ENCODE data around the gene CREBRF. TPM values are rescaled to one million over a fixed set of nuclear protein-coding genes. Genes with fewer than 3 reads are reported as not detected.

The CREBRF gene
- total and polyA plus RNA-seq, 9 of the 15 experiments (the other 6 are each of a cell fraction or from before 2014, with no cell fraction given): 1.1 to 4.9 (median 2.9) TPM

- TF ChIP-seq LEF1 (IDR thresholded peaks at IDR 0.05) (0 out of 2 replicates have a peak, but pooled peaks have one; percentile 37), STAT5A (IDR thresholded peaks at IDR 0.05; ENCODE audit: borderline replicate concordance, low read length) (peak; percentile 39; the same call in 1 of the 2 replicates), NR2C1 (IDR thresholded peaks at IDR 0.05) (peak; percentile 40), NR2C1 (tag; IDR thresholded peaks at IDR 0.05) (peak; percentile 52), RCOR1 (IDR thresholded peaks at IDR 0.05; ENCODE audit: borderline replicate concordance in 1 of 2, low read depth in 2 of 2, low read length in 2 of 2) (peak in 1 of 2 experiments; percentile 84; a peak in 2 of 4 replicates), ARHGAP35 (IDR thresholded peaks at IDR 0.05; ENCODE audit: partially characterized antibody) (no peak), POLR2B (IDR thresholded peaks at IDR 0.05; ENCODE audit: low read depth, partially characterized antibody) (peak; percentile 45), POLR3A (IDR thresholded peaks at IDR 0.05; ENCODE audit: borderline replicate concordance, extremely low read depth, insufficient read depth, insufficient read length) (no peak), NELFE (IDR thresholded peaks at IDR 0.05; ENCODE audit: insufficient read depth, insufficient read length) (no peak), ZBED1 (IDR thresholded peaks at IDR 0.05) (peak; percentile 19; the same call in 1 of the 2 replicates), XRCC4 (IDR thresholded peaks at IDR 0.05; ENCODE audit: extremely low read depth, insufficient read depth, insufficient read length) (no peak), MCM3 (IDR thresholded peaks at IDR 0.05) (no peak), MYC (IDR thresholded peaks at IDR 0.05; ENCODE audit: low read depth, low read length) (peak; percentile 90), MYC (CRISPR knock-in tag; IDR thresholded peaks at IDR 0.05; ENCODE audit: borderline replicate concordance, low read depth) (no peak), HNRNPLL (IDR thresholded peaks at IDR 0.05; ENCODE audit: low read depth, low read length, poor library complexity, severe bottlenecking) (no peak), MAX (CRISPR knock-in tag; IDR thresholded peaks at IDR 0.05) (peak; percentile 74), KLF10 (CRISPR knock-in tag; IDR thresholded peaks at IDR 0.05) (no peak), SREBF2 (CRISPR knock-in tag; IDR thresholded peaks at IDR 0.05) (no peak), ELF1 (tag; IDR thresholded peaks at IDR 0.05) (peak; percentile 80), SRSF1 (IDR thresholded peaks at IDR 0.05; ENCODE audit: low read depth, low read length) (no peak), ATF6 (CRISPR knock-in tag; IDR thresholded peaks at IDR 0.05) (peak; percentile 82; the same call in 1 of the 2 replicates), EP400 (IDR thresholded peaks at IDR 0.05) (peak; percentile 92), ESRRA (IDR thresholded peaks at IDR 0.05; ENCODE audit: borderline replicate concordance, low read depth) (peak; percentile 71), TCF7 (IDR thresholded peaks at IDR 0.05; ENCODE audit: borderline replicate concordance) (no peak), THAP12 (CRISPR knock-in tag; IDR thresholded peaks at IDR 0.05) (no peak), ZNF830 (CRISPR knock-in tag; IDR thresholded peaks at IDR 0.05) (no peak)
These were observed 88.3 kb downstream of the CREBRF start, which contains the start of gene BNIP1 (continued) for GRCh38 chr5:173144200-173145176.
